Common myeloid progenitor, CD34-positive (primary cell): ENCODE measurements around the gene PTMS.
A peak's percentile ranks its signal among the peaks of the same experiment; 100 is the strongest.

Experiments
- CTCF ChIA-PET: fragments of 350-600 bp; sonication (Branson Sonifier 250); formaldehyde crosslinking; loops from one replicate; lab custom pipeline; 2021; ENCODE audit warnings: antibody characterized with exemption; lab: Charles Lee
- POLR2A ChIA-PET: fragments of 350-600 bp; sonication (Branson Sonifier 250); formaldehyde crosslinking; loops from one replicate; lab custom pipeline; 2021; ENCODE audit warnings: antibody characterized with exemption; lab: Charles Lee
- DNase-seq, 3 donors: peaks; one replicate each; pipeline versions ENCODE4 v3.0.0 to v3.0.0-alpha.2; 2013
- H3K27ac ChIP-seq, 2 experiments: 1 replicate in 1 of 2; 2 replicates in 1 of 2; pipeline ENCODE4 v1.7.0; 2013; ENCODE audit warnings: inconsistent platforms in 2 of 2, low read length in 2 of 2, mild to moderate bottlenecking in 2 of 2, low read depth in 1 of 2, moderate library complexity in 1 of 2; ENCODE audit not compliant: severe bottlenecking in 2 of 2, insufficient read depth in 1 of 2, poor library complexity in 1 of 2
- H3K27me3 ChIP-seq, 5 experiments: replicated peaks in 2 of 5; 1 replicate in 3 of 5; 2 replicates in 2 of 5; pipeline versions ENCODE4 v1.6.1 to v1.7.0; 2013; ENCODE audit warnings: low read length in 4 of 5, mild to moderate bottlenecking in 2 of 5, moderate library complexity in 2 of 5, inconsistent platforms in 1 of 5; ENCODE audit not compliant: insufficient read depth in 5 of 5, control insufficient read depth in 4 of 5
- H3K36me3 ChIP-seq, 4 experiments: 1 replicate in 2 of 4; 2 replicates in 2 of 4; pipeline versions ENCODE4 v1.6.1 to v1.7.0; 2013; ENCODE audit warnings: low read length in 3 of 4, control low read depth in 1 of 4, mild to moderate bottlenecking in 1 of 4; ENCODE audit not compliant: control insufficient read depth in 4 of 4, insufficient read depth in 4 of 4
- H3K4me1 ChIP-seq, 4 experiments: 1 replicate in 3 of 4; 2 replicates in 1 of 4; pipeline versions ENCODE4 v1.6.1 to v1.7.1; 2013; ENCODE audit warnings: low read length in 3 of 4, mild to moderate bottlenecking in 3 of 4, control low read depth in 1 of 4, inconsistent platforms in 1 of 4, moderate library complexity in 1 of 4; ENCODE audit not compliant: control insufficient read depth in 4 of 4, insufficient read depth in 4 of 4; ENCODE audit errors: control extremely low read depth in 1 of 4
- H3K4me3 ChIP-seq, 7 experiments: 1 replicate in 4 of 7; 2 replicates in 3 of 7; pipeline versions ENCODE4 v1.5.1 to v1.7.0; 2013; ENCODE audit warnings: mild to moderate bottlenecking in 7 of 7, low read length in 6 of 7, moderate library complexity in 6 of 7, inconsistent platforms in 2 of 7, low read depth in 2 of 7, control low read depth in 1 of 7; ENCODE audit not compliant: insufficient read depth in 4 of 7, control insufficient read depth in 1 of 7; ENCODE audit errors: extremely low read depth in 1 of 7
- H3K9me3 ChIP-seq, 5 experiments: 1 replicate in 4 of 5; 2 replicates in 1 of 5; pipeline versions ENCODE4 v1.6.1 to v1.7.1; 2013; ENCODE audit warnings: low read length in 4 of 5, mild to moderate bottlenecking in 2 of 5, inconsistent platforms in 1 of 5, low read depth in 1 of 5, moderate library complexity in 1 of 5; ENCODE audit not compliant: control insufficient read depth in 4 of 5, insufficient read depth in 2 of 5; ENCODE audit errors: control extremely low read depth in 1 of 5
- WGBS: methylation state at CpG from one replicate; pipeline ENCODE4 v1.1.5; 2013; ENCODE audit not compliant: insufficient coverage; 5-methylcytosine and 5-hydroxymethylcytosine counted together

The PTMS gene

DNA sequence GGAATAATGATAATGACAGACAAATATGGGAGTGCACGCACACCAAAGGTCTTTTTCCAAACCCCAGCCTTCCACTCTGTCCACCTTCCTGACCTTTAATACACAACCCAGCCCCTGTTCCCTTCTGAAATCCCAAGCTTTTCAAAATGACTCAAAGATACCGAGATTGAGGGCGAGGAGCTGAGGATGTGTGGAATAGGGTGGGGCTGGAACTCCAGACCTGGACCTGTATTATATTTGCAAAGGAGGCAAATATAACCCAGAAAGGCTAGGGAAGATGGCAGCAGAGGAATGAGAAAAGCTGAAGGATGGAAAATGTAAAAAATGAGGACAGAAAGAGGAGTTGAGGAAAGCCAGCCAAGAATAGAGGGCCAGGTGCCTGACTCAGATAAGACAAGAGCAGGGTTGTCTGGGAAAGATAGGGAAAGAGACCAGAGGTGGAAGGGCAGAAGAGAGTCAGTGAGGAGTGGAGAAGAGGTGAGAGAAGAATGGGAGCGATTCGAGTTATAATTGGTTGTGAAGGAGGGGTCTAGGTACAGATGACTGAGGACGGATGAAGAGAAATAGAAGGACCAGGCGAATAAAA, 1.0 kb upstream of the PTMS start:
- peak overlapping the region in 5 of 7 experiments; percentile 58 to 93 (median 71) for H3K4me3 ChIP-seq
- no peaks in the 10 kb centered on the region for H3K9me3 ChIP-seq
- peaks cover 0 to 16% (median 0%) of the 10 kb centered on the region in 5 experiments for H3K27me3 ChIP-seq
- POLR2A ChIA-PET = interaction anchor here (2.3 kb wide), 1 partner anchor 12 kb away, joined by 12 read pairs; the partner anchor contains the start of gene MLF2
- peaks cover 0 to 7% (median 2%) of the 10 kb centered on the region in 4 experiments for H3K36me3 ChIP-seq
- peaks cover 8 to 53% (median 35%) of the 10 kb centered on the region in 4 experiments for H3K4me1 ChIP-seq
- H3K27ac ChIP-seq = peak overlapping the region in 1 of 2 experiments; percentile 70
- CTCF ChIA-PET = interaction anchor here (0.8 to 15.2 kb wide), 10 partner anchors 9 to 67 kb away, joined by 3 to 237 read pairs (median 12); partner anchors contain the start of genes GPR162 and MLF2
- DNase-seq = no peak
- 38% methylated on average over 6 of the region's 7 CpGs for WGBS

DNA sequence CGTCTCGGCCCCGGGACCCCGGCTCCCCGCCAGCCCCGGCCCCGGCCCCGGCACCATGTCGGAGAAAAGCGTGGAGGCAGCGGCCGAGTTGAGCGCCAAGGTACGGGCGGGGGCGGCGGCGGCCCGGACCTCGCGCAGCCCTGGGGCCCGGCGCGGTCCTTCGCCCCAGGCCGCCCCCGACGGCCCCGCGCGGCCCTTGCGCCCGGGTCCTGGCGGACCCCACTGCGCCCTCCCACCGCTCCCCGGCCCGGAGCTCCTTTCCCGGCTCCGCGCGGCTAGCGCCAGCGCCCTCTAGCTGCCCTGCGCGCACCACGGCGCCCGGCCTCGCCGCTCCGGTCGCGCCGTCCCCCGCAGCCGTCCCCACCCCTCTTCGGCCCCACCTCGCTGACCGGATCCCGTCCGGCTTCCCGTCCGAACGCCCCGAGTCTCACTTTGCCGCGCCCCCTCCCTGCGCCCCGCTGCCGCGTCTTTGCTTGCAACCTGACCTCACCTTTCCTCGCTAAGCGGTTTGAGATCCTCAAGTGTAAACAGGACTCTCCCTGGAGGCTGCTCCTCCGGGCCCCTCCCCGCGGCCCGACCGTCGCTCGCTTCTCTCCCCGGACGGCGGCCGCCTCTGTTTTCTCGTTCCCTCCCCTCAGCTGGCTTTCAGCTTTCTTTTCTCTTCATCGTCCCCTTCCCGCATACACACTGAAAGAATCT, 637 bp downstream of the PTMS start:
- ChIA-PET POLR2A (interaction anchor here (1.1 to 2.3 kb wide), 2 partner anchors 14 to 192 kb away, joined by 3 to 12 read pairs; partner anchors contain the start of gene MLF2), CTCF (interaction anchor here (0.6 to 15.2 kb wide), 16 partner anchors 10 to 69 kb away, joined by 3 to 237 read pairs (median 4); partner anchors contain the start of genes CD4, GPR162 and MLF2)
- H3K9me3 ChIP-seq = no peaks in the 10 kb centered on the region
- peak; percentile 57 to 66 (median 60) for DNase-seq
- peak overlapping the region; percentile 56 to 93 (median 74) for H3K4me3 ChIP-seq
- WGBS = under 1% methylated on average over 72 of the region's 88 CpGs
- H3K36me3 ChIP-seq = peaks cover 0 to 10% (median 2%) of the 10 kb centered on the region in 4 experiments
- peaks cover 8 to 68% (median 46%) of the 10 kb centered on the region in 4 experiments for H3K4me1 ChIP-seq
- peaks cover 0 to 16% (median 0%) of the 10 kb centered on the region in 5 experiments for H3K27me3 ChIP-seq
- peak overlapping the region in 1 of 2 experiments; percentile 58 for H3K27ac ChIP-seq

DNA sequence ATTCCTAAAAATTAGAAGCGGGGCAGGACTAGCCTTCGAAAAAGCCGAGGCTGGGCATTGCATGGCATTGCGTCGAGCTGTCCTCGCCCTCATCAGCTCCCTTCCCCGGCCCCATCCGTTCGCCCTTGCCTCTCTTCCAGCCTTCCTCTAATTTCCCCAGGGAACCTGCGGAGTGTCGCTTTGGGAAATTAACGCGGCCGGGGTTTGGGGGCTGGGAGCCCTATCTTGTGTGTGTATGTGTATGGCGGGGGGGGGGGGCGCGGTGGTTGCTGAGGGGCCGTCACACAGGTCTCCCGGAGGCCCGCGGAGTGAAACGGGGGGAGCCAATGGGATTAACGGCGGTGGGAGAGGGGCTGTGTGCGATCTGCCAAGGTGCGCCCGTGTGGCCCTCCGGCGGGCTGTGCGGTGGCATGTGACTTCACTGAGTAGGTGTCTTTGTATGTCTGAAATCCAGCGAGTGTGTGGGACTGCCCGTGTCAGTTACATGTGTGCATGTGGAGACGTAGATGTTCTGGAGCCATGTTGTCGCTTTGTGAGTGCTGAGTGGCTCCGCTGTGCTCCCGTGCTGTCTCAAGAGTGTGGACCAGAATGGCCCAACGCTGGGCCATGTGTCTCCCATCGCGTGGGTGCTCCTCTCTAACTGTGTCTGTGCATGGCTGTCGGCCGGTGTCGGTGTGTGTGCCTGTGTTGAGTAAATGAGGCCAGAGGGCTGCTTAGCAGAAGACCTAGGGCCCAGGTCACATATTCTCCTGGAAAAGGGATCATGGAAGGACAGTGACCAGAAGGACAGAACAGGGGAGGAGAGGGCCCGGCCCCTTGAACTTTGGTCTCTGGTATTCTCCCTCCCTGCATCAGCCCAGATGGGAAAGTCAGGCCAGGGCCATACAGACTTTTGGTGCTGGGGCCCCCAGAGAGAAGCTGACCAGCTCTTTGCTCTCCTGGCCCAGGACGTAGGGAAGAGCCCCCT, 1.5 kb downstream of the PTMS start:
- ChIA-PET CTCF (interaction anchor here (0.6 to 15.2 kb wide), 14 partner anchors 9 to 61 kb away, joined by 3 to 237 read pairs (median 6); partner anchors contain the start of genes CD4, GPR162 and MLF2), POLR2A (interaction anchor here (1.1 to 2.3 kb wide), 2 partner anchors 15 to 191 kb away, joined by 3 to 12 read pairs; partner anchors contain the start of gene MLF2)
- DNase-seq = no peak
- peak overlapping the region; percentile 56 to 93 (median 74) for H3K4me3 ChIP-seq
- 55% methylated on average over 30 of the region's 44 CpGs for WGBS
- peaks cover 8 to 75% (median 54%) of the 10 kb centered on the region in 4 experiments for H3K4me1 ChIP-seq
- peaks cover 0 to 16% (median 0%) of the 10 kb centered on the region in 5 experiments for H3K27me3 ChIP-seq
- H3K9me3 ChIP-seq = no peaks in the 10 kb centered on the region
- H3K36me3 ChIP-seq = peaks cover 0 to 10% (median 2%) of the 10 kb centered on the region in 4 experiments
- peak overlapping the region in 1 of 2 experiments; percentile 58 for H3K27ac ChIP-seq

DNA sequence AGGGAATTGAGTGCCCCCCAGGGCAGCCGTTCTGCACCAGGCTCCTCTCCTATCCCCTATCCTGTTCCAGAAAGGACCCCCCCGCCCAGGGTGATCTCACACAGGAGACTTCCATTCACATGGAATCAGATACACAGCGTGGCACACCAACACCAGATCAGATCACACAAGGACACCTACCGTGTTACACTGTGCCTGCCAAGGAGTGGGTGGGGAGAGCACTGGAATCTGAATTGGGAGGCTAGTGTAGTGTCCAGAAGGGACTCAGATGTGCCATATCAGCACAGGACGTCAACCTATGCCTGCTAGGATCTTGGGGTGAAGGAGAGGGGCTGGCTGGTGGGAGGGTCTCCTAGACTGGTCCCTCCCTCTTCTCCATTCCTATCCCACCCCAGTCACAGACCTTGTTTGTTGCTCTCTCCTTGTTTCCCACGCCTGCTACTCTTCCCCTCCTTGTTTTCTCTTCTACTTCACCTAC, 2.3 kb downstream of the PTMS start:
- Histone ChIP-seq H3K9me3 (no peaks in the 10 kb centered on the region), H3K4me1 (peaks cover 8 to 83% (median 62%) of the 10 kb centered on the region in 4 experiments), H3K4me3 (peak overlapping the region in 4 of 7 experiments; percentile 2 to 93 (median 39)), H3K27me3 (peaks cover 0 to 19% (median 0%) of the 10 kb centered on the region in 5 experiments), H3K27ac (no peak overlapping the region), H3K36me3 (peaks cover 0 to 10% (median 2%) of the 10 kb centered on the region in 4 experiments)
- CTCF ChIA-PET = interaction anchor here (0.6 to 15.2 kb wide), 7 partner anchors 9 to 62 kb away, joined by 3 to 237 read pairs (median 3); partner anchors contain the start of genes GPR162 and MLF2
- no peak for DNase-seq
- WGBS = 93% methylated on average over 3 of the region's 6 CpGs
- POLR2A ChIA-PET = no interaction called here

DNA sequence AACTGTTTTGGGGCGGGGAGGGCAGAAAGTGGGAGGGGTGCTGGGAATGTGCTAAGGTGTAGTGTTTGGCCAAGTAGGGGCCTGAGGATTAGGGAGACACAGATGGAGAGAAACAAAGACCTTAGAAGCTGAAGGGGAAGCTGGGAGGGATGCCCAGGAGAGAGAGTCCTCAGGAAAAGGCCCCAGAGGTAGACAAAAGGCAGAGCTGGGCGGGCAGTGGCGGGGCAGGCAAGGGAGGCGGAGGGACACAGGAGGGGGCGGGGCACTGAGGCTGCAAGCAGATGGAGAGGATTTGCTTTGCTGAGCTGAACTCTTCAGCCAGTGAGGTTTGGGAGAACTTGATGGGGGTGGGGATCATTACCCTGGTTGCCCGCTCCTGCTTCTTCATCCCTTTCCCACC, 2.8 kb downstream of the PTMS start:
- Histone ChIP-seq H3K4me3 (peak overlapping the region in 4 of 7 experiments; percentile 2 to 93 (median 39)), H3K36me3 (peaks cover 0 to 10% (median 2%) of the 10 kb centered on the region in 4 experiments), H3K27ac (no peak overlapping the region), H3K9me3 (no peaks in the 10 kb centered on the region), H3K27me3 (peaks cover 0 to 19% (median 0%) of the 10 kb centered on the region in 5 experiments), H3K4me1 (peaks cover 8 to 82% (median 62%) of the 10 kb centered on the region in 4 experiments)
- DNase-seq = peak in 2 of 3 donors; percentile 39 to 46
- no CpG with 5 or more reads among the region's 6 CpGs for WGBS
- POLR2A ChIA-PET = interaction anchor here (0.9 kb wide), 1 partner anchor 14 kb away, joined by 4 read pairs; no protein-coding TSS in a partner anchor
- CTCF ChIA-PET = interaction anchor here (0.8 to 15.2 kb wide), 4 partner anchors 9 to 61 kb away, joined by 3 to 237 read pairs (median 3); partner anchors contain the start of gene MLF2
